Retinal pigment epithelial cell (primary cell): Measurements from ENCODE around the gene FZD10.

Experiments used
- DNase-seq: peaks from one replicate; pipeline ENCODE4 v3.0.0-alpha.2; 2010; ENCODE audit warnings: low read depth
- H3K4me3 ChIP-seq: 2 replicates; pipeline ENCODE4 v1.5.1; 2011; ENCODE audit warnings: mild to moderate bottlenecking, low read length, control low read depth, moderate library complexity
- TF ChIP-seq, protein P1 (sequence below): conservative IDR thresholded peaks from 2 replicates; pipeline ENCODE4 v1.5.1; 2011; ENCODE audit warnings: low read depth, low read length, control low read depth, inconsistent platforms

The FZD10 gene

DNA sequence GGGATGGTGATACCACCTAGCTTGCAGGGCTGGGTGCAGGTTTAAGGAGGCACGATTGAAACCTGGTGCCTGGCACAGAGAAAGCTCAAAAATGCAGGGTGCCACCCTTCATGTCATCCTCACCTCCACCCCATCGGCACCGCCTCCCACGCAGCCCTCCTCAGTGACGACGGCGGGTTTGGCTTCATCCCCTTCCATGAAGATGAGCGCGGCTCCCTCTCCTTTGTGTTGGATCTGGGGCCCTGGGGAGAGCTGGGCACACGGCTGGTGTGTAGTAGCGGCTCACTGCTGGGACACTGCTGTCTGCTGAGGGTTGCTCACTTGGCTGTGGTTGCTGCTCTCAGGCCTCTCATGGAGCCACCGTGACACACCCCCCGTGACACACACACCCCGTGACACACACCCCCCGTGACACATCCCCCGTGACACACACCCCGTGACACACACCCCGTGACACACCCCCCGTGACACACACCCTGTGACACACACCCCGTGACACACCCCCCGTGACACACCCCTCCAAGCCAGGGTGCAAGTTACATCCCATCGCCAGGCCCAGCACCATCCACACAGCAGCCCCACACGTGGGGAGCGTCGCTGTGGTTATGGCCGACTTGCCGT is 42.9 kb upstream of the FZD10 start:
- TF ChIP-seq, protein P1, sequence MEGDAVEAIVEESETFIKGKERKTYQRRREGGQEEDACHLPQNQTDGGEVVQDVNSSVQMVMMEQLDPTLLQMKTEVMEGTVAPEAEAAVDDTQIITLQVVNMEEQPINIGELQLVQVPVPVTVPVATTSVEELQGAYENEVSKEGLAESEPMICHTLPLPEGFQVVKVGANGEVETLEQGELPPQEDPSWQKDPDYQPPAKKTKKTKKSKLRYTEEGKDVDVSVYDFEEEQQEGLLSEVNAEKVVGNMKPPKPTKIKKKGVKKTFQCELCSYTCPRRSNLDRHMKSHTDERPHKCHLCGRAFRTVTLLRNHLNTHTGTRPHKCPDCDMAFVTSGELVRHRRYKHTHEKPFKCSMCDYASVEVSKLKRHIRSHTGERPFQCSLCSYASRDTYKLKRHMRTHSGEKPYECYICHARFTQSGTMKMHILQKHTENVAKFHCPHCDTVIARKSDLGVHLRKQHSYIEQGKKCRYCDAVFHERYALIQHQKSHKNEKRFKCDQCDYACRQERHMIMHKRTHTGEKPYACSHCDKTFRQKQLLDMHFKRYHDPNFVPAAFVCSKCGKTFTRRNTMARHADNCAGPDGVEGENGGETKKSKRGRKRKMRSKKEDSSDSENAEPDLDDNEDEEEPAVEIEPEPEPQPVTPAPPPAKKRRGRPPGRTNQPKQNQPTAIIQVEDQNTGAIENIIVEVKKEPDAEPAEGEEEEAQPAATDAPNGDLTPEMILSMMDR = no peak
- DNase-seq = no peak
- no peak overlapping the region for H3K4me3 ChIP-seq

GRCh38 chr12:130120012-130120805 is 42.1 kb upstream of the FZD10 start:
- no peak for DNase-seq
- TF ChIP-seq, protein P1 = no peak
- no peak overlapping the region for H3K4me3 ChIP-seq

DNA sequence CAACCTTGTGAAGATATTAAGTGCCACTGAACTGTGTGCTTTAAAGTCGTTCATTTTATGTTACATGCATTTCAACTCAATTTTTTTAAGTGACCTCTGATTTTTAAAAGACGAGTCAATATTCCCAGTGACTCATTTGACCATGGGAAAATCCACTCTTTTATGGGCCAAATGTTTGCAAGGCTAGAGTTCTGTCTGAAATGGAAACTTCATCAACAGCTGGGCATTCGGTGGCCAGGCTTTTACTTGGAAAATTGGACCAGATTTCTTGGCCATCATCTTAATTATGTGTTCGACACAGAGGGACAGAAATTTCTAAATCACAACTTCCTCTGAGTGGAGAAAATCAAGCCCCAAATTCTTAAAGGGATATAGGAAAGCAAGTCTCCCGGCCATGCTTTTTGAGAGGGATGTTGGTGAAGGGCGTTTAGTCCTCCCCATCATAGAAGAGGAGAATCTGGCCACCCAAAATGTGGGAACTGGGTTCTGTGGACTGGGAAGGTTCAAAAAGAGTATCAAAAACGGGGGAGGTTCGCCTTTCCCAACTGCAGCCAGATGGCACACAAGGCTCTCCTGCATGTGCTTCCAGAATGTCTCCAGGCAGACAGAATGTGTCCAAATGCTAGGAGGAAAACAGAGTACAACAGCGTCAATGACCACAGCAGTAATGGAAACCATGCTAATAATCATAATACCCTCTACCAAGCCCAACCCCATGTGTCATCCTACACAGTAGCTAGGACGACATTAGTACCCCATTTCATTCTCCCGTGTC is 40.9 kb upstream of the FZD10 start:
- DNase-seq = no peak

GRCh38 chr12:130122356-130122755 is 39.9 kb upstream of the FZD10 start:
- no peak for DNase-seq
- no peak overlapping the region for H3K4me3 ChIP-seq
- TF ChIP-seq, protein P1 = no peak

More for the DNA sequence above, 40.9 kb upstream of the FZD10 start:
- H3K4me3 ChIP-seq = no peak overlapping the region
- TF ChIP-seq, protein P1 = no peak

GRCh38 chr12:130124106-130124505 is 38.2 kb upstream of the FZD10 start:
- DNase-seq = no peak
- TF ChIP-seq, protein P1 = no peak

DNA sequence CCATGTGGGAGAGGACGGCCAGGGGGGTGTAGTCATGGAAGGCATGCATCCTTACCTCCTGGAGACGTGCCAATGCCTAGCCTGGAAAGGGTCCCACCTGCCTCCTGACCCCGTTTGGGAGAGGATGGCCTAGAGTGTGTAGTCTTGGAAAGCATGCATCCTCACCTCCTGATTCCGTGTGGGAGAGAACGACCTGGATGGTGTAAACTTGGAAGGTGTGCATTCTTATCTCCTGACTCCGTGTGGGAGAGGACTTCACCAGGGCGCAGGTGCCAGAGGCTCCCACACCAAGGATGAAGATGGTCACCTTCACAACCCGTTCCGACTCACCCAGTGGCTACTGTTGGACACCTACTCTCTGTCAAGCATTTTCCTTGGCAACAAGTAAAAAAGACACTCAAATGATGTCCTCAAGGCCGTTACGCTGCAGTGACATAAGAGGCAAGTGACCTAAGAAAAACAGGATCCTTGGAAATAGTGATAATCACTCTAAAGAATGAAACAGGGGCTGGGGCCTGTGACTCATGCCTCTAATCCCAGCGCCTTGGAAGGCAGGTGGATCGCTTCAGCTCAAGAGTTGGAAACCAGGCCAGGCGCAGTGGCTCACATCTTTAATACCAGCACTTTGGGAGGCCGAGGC is 37.5 kb upstream of the FZD10 start:
- TF ChIP-seq, protein P1 = no peak
- no peak overlapping the region for H3K4me3 ChIP-seq
- no peak for DNase-seq

More at GRCh38 chr12:130124106-130124505, 38.2 kb upstream of the FZD10 start:
- H3K4me3 ChIP-seq = no peak overlapping the region
